Measurements from ENCODE around the gene LEP.

Gene LEP

GRCh38 chr7:128253701-128254100, 12.6 kb downstream of the LEP start:
- DNase-seq, result no peak

DNA sequence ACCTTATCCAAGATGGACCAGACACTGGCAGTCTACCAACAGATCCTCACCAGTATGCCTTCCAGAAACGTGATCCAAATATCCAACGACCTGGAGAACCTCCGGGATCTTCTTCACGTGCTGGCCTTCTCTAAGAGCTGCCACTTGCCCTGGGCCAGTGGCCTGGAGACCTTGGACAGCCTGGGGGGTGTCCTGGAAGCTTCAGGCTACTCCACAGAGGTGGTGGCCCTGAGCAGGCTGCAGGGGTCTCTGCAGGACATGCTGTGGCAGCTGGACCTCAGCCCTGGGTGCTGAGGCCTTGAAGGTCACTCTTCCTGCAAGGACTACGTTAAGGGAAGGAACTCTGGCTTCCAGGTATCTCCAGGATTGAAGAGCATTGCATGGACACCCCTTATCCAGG, 13.4 kb downstream of the LEP start:
- DNase-seq, result no peak

GRCh38 chr7:128255271-128255670, 14.2 kb downstream of the LEP start:
- no peak for DNase-seq

GRCh38 chr7:128257458-128257857, 16.4 kb downstream of the LEP start:
- no peak for DNase-seq

DNA sequence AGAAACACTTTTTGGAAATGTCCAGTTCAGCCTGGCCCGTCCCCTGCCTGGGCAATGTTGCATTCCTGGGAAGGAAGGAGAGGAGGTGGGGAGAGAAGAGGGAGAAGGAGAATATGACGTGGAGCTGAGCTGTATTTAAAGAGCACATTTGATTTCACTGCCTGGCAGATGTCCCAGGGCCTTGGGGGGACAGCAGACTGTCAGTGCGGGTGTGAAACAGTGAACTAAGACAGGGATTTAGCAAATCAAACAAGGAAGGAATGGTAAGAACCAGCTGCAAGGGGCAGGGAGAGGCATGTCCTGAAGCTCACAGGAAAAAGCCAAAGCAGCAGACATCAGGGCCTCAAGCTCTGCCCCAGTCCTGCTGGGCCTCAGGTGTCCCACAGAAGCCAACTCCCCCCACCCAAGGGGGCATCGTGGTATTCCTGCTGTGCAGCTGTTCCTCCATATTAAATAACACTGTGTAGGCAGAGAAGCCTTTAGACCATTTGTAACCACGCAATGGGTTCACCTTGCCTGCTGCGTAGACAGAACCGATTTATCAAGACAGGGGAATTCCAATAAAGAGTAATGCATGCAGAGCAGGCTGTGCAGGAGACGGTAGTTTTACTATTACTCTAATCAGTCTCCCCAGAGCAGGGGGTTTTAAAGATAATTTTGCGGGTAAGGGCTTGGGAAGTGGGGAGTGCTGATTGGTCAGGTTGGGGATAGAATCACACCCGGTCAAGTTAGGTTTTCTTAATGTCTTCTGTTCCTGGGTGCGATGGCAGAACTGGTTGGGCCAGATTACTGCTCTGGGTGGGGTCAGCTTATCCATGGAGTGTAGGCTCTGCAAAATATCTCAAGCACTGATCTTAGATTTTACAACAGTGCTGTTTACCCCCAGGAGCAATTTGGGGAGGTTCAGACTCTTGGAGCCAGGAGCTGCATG, 18.3 kb downstream of the LEP start:
- DNase-seq, result no peak

GRCh38 chr7:128260069-128260795, 19.2 kb downstream of the LEP start:
- DNase-seq, result no peak

- no peak for DNase-seq
Observed at GRCh38 chr7:128262273-128263028, 21.4 kb downstream of the LEP start.

DNA sequence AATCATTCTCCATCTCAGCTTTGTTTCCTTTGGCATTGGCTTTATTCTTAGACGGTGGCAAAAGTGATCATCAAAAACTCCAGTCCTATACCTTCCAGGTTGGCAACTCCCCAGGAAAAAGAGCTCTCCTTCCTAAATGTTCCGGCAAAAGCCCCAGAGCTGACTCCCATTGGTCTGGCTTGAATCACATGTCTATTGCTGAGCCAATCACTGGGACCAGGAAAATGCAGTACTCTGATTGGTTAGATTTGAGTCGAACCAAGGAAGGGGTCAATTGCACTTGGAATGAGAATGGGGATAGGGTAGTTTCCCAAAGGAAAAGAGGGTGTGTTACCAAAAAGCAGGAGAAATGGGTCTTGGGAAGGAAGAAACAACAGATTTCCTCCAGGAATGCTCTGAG, 22.3 kb downstream of the LEP start:
- DNase-seq, result no peak

DNA sequence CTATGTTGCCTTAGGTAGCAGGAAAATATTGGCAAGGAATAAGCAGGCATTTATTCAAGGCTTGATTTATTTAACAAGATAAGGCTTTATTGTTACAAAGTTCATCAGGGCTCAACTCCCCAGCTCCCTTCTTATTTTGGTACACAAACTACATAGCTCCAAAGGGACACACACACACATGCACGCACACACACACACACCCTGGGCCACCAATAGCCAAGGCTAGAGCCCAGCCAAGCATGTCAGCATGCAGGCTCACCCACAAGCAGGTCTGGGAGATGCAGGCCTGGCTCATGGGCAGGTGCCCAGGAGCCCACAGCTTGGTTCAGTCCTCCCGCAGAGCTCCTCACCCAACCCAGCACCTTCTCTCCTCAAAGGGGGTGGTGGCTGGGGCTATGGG, 23.4 kb downstream of the LEP start:
- no peak for DNase-seq

DNA sequence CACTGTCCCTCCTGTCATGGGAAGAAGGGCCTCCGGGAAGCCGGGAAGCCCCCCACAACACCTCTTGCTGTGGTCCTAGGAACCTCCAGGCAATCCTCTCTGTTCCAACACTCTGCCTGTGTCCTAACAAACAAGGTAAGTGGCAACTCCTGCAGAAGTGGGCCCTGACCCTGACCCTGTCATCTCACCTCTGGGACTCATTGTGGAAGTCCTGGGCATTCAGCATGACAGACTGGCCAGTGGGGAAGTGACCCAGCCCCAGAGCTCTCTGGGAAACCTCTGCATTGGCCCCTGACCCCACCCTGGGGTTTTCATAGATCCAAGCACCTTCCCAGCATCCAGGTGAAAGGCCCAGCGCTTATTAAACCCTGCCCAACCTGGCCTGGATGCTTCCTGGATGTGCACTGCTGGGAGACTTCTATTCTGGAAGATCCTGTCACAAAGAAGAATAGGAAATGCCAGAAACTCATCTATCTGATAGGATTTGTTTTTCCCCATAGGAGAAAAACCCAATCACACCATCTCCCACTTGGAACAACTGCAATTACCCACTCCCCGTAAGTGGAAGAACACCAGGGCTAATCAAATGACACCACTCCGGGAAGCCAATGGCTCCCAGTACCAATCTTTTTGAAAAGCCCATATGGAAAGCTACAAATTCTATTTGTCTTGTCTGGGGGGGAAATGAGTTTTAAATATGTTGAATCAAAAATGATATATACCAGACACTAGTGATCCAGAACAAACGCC, 24.3 kb downstream of the LEP start:
- DNase-seq, result no peak

DNA sequence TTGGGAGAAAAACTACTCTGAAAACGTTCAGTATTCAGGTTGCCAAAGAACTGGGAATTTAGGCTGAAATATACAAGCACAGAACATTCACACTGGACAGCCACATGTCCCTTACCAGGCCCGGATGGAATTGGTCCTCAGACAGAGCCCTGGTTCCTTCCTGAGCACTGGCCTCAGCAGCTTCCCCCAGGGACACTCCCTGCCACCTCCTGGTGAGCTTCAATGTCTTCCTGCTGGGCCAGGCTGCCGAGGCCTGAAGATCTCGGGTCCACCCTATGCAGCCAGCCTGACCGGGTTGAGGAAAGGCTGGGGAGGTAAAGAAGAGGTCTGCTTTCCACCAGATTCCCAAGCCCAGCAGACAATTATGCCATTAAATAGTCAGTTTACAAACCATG, 24.8 kb downstream of the LEP start:
- DNase-seq, result no peak

DNA sequence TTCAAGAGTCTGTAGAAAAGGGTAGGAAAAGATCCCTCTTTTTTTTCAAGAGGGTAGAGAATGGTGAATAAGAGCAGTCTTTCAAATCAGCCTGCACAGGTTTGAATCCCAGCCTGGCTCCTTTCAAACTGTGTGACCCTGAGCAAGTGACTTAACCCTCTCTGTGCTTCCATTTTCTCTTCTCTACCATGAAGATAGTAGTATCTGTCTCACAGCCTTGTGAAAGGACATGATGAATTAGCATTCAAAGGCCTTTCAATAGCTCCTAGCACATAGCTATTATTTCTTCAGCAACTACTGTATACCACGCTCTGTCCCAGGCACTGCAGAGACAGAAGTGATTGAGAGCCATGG, 25.4 kb downstream of the LEP start:
- no peak for DNase-seq

DNA sequence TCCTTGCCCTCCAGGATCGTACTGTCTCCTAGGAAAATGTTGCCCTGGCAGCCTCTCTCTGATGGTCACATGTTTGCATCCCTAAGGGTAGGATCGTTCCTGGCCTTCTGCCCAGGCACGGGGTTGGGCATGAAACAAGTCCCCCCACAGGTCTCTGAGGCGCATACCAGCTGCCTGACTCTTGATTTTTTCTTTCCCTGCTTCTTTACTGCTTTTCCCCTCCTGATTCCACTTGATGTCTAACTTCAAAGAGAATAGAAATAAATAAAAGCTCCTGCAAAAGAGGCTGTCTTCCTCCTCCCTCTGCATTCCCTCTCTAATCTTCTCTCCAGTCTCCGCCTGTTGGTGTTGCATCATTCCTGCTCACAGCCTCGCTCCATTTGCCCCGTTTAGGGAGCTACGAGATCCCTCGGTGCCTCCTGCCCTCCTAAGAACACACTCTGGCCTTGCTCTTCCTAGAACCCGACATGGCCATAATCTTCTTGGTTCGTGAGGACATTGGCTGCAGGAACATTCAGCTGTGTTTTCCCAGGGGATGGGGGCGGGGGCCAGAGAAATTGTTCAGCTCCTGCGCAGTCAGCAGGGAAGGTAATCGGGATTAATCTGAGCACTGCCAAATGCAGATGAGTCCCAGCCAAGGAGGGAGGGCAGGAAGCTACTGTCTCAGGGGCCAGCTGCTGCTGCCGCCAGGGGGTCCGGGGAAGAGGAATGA, 26.0 kb downstream of the LEP start:
- peak; percentile 95 for DNase-seq

- DNase-seq, result no peak
Observed at GRCh38 chr7:128267595-128267924, 26.5 kb downstream of the LEP start.

DNA sequence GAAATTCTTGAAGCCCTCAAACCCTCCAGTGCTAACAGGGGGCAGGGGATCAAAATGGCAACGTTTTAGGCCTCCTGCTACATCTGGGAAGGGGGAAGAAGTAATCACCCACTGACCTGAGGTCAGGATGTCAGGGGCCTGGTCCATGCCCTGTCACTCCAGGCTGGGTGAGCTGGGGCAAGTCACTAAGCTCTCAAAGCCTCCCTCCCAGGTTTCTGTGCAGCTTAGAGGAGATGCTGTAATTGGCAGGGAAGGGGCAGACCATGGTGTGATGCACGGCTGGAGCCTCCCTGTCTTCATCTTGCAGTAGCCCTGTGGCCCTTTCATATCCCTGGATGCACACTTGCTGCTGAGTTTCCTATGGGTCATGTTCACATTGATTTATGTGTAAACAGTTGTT, 27.2 kb downstream of the LEP start:
- DNase-seq, result no peak

- DNase-seq, result no peak
Observed at GRCh38 chr7:128270826-128271272, 29.8 kb downstream of the LEP start.

- no peak for DNase-seq
Observed at GRCh38 chr7:128271471-128271941, 30.4 kb downstream of the LEP start.

GRCh38 chr7:128271942-128272481, 30.9 kb downstream of the LEP start:
- DNase-seq, result no peak

DNA sequence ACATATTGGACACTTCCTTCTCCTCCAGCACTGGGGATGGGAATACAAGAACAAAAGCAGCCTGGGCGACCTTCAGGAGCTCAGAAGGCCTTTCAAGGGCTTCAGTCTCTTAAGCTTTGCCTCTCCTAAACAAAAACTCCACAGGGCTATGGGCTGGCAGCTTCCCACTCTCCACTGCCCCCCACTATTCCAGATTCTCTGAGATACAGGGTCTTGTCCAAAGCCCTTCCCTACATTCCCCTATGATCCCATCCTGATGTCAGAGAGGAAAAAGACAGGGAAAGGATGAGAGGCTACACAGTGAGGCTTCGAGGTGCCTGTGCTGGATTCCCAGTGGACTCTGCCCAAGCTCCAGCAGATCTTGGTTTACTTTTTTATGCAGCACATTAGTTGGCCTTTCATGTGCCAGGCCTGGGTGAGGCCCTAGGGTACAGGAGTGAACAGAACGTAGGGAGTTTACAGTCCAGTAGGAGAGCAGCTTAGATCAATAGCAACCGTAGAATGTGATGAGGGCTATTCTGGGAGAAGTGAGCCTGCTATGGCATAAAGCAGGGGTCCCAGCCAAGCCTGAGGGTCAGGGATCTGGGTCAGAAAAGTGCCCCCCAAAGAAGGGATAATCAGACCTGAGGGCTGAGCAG, 33.3 kb downstream of the LEP start:
- no peak for DNase-seq

- DNase-seq, result no peak
Observed at GRCh38 chr7:128274884-128275603, 34.0 kb downstream of the LEP start.

- no peak for DNase-seq
Observed at GRCh38 chr7:128275681-128276080, 34.6 kb downstream of the LEP start.

Data from NCI-H446 treated with DMSO at 0.1 percent for 48 hours (cell line).